PC-9 (cell line): ENCODE measurements around the gene ASZ1. TPM values are rescaled to one million over a fixed set of nuclear protein-coding genes. Genes with fewer than 3 reads are reported as not detected.

Source experiments
- BruUV-seq: library from RNA; stranded (reverse); fragments of 400-500 nt; replicated peaks from 2 replicates; lab custom pipeline; 2021; lab: Mats Ljungman, UMichigan
- CTCF ChIA-PET: fragments of 300-600 bp; sonication (Branson Sonifier 250); formaldehyde crosslinking; loops from one replicate; lab custom pipeline; 2022; ENCODE audit warnings: antibody characterized with exemption; lab: Charles Lee
- POLR2A ChIA-PET: fragments of 300-600 bp; sonication (Branson Sonifier 250); formaldehyde crosslinking; loops from one replicate; lab custom pipeline; 2022; ENCODE audit warnings: antibody characterized with exemption; ENCODE audit not compliant: unreplicated experiment; lab: Charles Lee
- DNase-seq, 2 experiments: peaks; one replicate each; pipeline versions ENCODE4 v3.0.0 to v3.0.0-alpha.2; 2015 to 2022; ENCODE audit warnings: mixed read lengths in 1 of 2
- H2AFZ ChIP-seq: fragments of 200-600 bp; sonication (generic); 2 replicates; pipeline ENCODE4 v1.8.1; 2017; ENCODE audit warnings: antibody characterized with exemption
- H3F3A ChIP-seq: fragments of 200-600 bp; sonication (generic); 2 replicates; pipeline ENCODE4 v1.8.1; 2017; ENCODE audit warnings: antibody characterized with exemption, mild to moderate bottlenecking, low read depth; ENCODE audit not compliant: insufficient read depth
- H3K27ac ChIP-seq: fragments of 200-600 bp; sonication (generic); 2 replicates; pipeline ENCODE4 v1.6.1; 2016; ENCODE audit warnings: mixed run types
- H3K27me3 ChIP-seq: fragments of 200-600 bp; sonication (generic); 2 replicates; pipeline ENCODE4 v1.6.1; 2016; ENCODE audit warnings: low read depth, mixed run types; ENCODE audit not compliant: insufficient read depth
- H3K36me3 ChIP-seq: fragments of 200-600 bp; sonication (generic); 2 replicates; pipeline ENCODE4 v1.6.1; 2016; ENCODE audit warnings: low read depth, mixed run types
- H3K4me1 ChIP-seq: fragments of 200-600 bp; sonication (generic); replicated peaks from 2 replicates; pipeline ENCODE4 v1.6.1; 2016; ENCODE audit warnings: mixed run types; ENCODE audit not compliant: insufficient read depth
- H3K4me2 ChIP-seq: fragments of 200-600 bp; sonication (generic); 2 replicates; pipeline ENCODE4 v1.6.1; 2017; ENCODE audit warnings: mixed run types
- H3K4me3 ChIP-seq: fragments of 200-600 bp; sonication (generic); 2 replicates; pipeline ENCODE4 v1.6.1; 2016; ENCODE audit warnings: mixed run types
- H3K79me2 ChIP-seq: fragments of 200-600 bp; sonication (generic); 2 replicates; pipeline ENCODE4 v1.6.1; 2017; ENCODE audit warnings: low read depth, mixed run types
- H3K9me2 ChIP-seq: fragments of 200-600 bp; sonication (generic); 2 replicates; pipeline ENCODE4 v1.8.1; 2017; ENCODE audit warnings: mild to moderate bottlenecking; ENCODE audit not compliant: insufficient read depth
- H3K9me3 ChIP-seq: fragments of 200-600 bp; sonication (generic); 2 replicates; pipeline ENCODE4 v1.8.1; 2016; ENCODE audit warnings: low read depth; ENCODE audit not compliant: insufficient read depth
- H4K20me1 ChIP-seq: fragments of 200-600 bp; sonication (generic); 2 replicates; pipeline ENCODE4 v1.8.1; 2017; ENCODE audit not compliant: insufficient read depth
- EZH2 ChIP-seq: fragments of 200-600 bp; sonication (generic); IDR thresholded peaks from 2 replicates; pipeline ENCODE4 v1.8.0; 2017; ENCODE audit warnings: antibody characterized with exemption, low read depth
- intact Hi-C: fragments of 100-400 bp; cut with micrococcal nuclease; formaldehyde crosslinking; loops from one replicate; pipeline ENCODE4 v1.10.0; 2022; ENCODE audit not compliant: unreplicated experiment
- total RNA-seq: library from RNA; stranded (reverse); gene quantifications from 2 replicates; pipeline ENCODE4 v1.2.3, GENCODE V29; 2021
- TF ChIP-seq, protein P1 (sequence below): fragments of 200-600 bp; sonication (generic); conservative IDR thresholded peaks from 2 replicates; pipeline ENCODE4 v1.6.1; 2017; ENCODE audit warnings: mixed run types, antibody characterized with exemption, mild to moderate bottlenecking, moderate library complexity

The ASZ1 gene
- total RNA-seq, 1 experiment from 2014 or later: not detected

DNA sequence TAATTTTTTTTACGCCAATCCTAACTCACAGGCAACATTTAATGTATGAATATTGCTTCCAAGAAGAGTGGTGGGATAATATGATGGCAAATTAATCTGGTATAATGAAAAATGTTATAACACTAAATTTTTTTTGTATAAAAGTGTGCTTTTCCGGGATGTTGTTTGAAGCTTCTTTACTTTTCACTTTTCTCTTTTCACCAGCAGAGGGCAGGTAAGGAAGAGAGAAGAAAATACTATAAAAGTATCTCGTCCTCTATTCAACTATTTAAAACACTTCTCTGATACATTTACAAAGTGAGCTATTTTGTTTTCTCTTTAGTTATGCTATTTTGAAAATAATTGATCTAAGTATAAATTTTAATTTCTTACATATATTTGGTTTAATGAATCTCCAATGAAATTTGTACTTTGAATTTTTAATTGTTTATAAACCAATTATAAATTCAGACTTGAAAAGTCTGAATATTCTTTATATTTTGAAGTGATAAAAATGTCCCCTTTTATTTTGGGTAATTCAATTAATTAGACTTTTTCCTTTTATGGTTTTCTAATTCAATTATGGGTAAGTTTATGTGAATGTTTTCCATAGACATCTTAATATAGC, 31.8 kb upstream of the ASZ1 start:
- no peaks in the 10 kb centered on the region for H3K4me1 ChIP-seq
- no peak for DNase-seq
- H3K79me2 ChIP-seq: no peaks in the 10 kb centered on the region
- no peak overlapping the region for H3K4me3 ChIP-seq
- no peak overlapping the region for H3K27ac ChIP-seq
- intact Hi-C loops: loop anchor here (1.0 to 5.0 kb wide), 3 partner anchors 62 to 256 kb away; no protein-coding TSS in a partner anchor
- no peaks in the 10 kb centered on the region for H3F3A ChIP-seq
- no peak overlapping the region for H3K4me2 ChIP-seq
- no peak overlapping the region for H2AFZ ChIP-seq
- H3K9me3 ChIP-seq: no peaks in the 10 kb centered on the region
- CTCF ChIA-PET: interaction anchor here (0.7 to 1.1 kb wide), 4 partner anchors 214 to 695 kb away, joined by 3 to 13 read pairs (median 4); no protein-coding TSS in a partner anchor
- no peaks in the 10 kb centered on the region; the same call in 1 of the 2 replicates for H3K9me2 ChIP-seq
- TF ChIP-seq, protein P1, sequence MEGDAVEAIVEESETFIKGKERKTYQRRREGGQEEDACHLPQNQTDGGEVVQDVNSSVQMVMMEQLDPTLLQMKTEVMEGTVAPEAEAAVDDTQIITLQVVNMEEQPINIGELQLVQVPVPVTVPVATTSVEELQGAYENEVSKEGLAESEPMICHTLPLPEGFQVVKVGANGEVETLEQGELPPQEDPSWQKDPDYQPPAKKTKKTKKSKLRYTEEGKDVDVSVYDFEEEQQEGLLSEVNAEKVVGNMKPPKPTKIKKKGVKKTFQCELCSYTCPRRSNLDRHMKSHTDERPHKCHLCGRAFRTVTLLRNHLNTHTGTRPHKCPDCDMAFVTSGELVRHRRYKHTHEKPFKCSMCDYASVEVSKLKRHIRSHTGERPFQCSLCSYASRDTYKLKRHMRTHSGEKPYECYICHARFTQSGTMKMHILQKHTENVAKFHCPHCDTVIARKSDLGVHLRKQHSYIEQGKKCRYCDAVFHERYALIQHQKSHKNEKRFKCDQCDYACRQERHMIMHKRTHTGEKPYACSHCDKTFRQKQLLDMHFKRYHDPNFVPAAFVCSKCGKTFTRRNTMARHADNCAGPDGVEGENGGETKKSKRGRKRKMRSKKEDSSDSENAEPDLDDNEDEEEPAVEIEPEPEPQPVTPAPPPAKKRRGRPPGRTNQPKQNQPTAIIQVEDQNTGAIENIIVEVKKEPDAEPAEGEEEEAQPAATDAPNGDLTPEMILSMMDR: peak; percentile 76
- no peak for TF ChIP-seq EZH2
- POLR2A ChIA-PET: interaction anchor here (0.7 kb wide), 1 partner anchor 374 kb away, joined by 4 read pairs; no protein-coding TSS in a partner anchor
- no peaks in the 10 kb centered on the region for H3K36me3 ChIP-seq
- no peaks in the 10 kb centered on the region for H3K27me3 ChIP-seq
- no TSS peak for BruUV-seq
- H4K20me1 ChIP-seq: no peaks in the 10 kb centered on the region

DNA sequence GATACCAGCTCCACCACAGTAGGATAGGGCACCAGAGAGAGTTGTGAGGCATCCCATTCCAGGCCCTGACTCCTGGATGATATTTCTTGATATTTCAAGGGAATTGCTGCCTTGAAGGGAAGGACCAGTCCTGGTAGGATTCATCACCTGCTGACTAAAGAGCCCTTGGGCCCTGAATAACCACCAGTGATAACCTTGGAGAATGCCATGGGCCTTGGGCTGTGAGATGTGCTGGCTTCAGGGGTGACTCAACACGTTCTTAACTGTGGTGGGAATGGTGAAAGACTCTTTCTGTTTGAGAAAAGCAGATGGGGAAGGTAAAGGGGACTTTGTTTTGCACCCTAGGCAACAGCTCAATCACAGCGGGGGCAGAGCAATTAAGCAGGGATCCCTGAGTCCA, 21.4 kb upstream of the ASZ1 start:
- Histone ChIP-seq H2AFZ (no peak overlapping the region), H3K36me3 (no peaks in the 10 kb centered on the region), H3K4me2 (no peak overlapping the region), H3K27ac (no peak overlapping the region), H3K4me3 (no peak overlapping the region), H3K27me3 (no peaks in the 10 kb centered on the region), H3K9me2 (no peaks in the 10 kb centered on the region), H3K79me2 (no peaks in the 10 kb centered on the region), H3F3A (no peaks in the 10 kb centered on the region), H4K20me1 (no peaks in the 10 kb centered on the region), H3K9me3 (no peaks in the 10 kb centered on the region; the same call in 1 of the 2 replicates), H3K4me1 (no peaks in the 10 kb centered on the region)
- intact Hi-C loops: no loop called here
- CTCF ChIA-PET: no interaction called here
- POLR2A ChIA-PET: no interaction called here
- no peak for TF ChIP-seq EZH2
- TF ChIP-seq, protein P1: no peak
- no TSS peak for BruUV-seq
- no peak for DNase-seq

GRCh38 chr7:117446220-117446815, 19.0 kb upstream of the ASZ1 start:
- no TSS peak for BruUV-seq
- no peaks in the 10 kb centered on the region for H3K36me3 ChIP-seq
- H2AFZ ChIP-seq: no peak overlapping the region
- no peaks in the 10 kb centered on the region for H3K4me1 ChIP-seq
- no peak overlapping the region for H3K27ac ChIP-seq
- no peaks in the 10 kb centered on the region for H3F3A ChIP-seq
- ChIA-PET POLR2A (no interaction called here), CTCF (interaction anchor here (0.6 kb wide), 1 partner anchor 1158 kb away, joined by 5 read pairs; no protein-coding TSS in a partner anchor)
- no peaks in the 10 kb centered on the region for H3K9me3 ChIP-seq
- no peak overlapping the region for H3K4me2 ChIP-seq
- TF ChIP-seq, protein P1: no peak
- TF ChIP-seq EZH2: no peak
- H3K4me3 ChIP-seq: no peak overlapping the region
- H3K9me2 ChIP-seq: no peaks in the 10 kb centered on the region
- H3K27me3 ChIP-seq: no peaks in the 10 kb centered on the region
- H4K20me1 ChIP-seq: no peaks in the 10 kb centered on the region
- no peak for DNase-seq
- intact Hi-C loops: no loop called here
- no peaks in the 10 kb centered on the region for H3K79me2 ChIP-seq
